Measurements from ENCODE around the gene ARHGAP23. TPM values are rescaled to one million over a fixed set of nuclear protein-coding genes. Genes with fewer than 3 reads are reported as not detected.
"Not testable (repeated sequence)": the region's sequence is repeated elsewhere in the genome, so short reads cannot be mapped to it uniquely, and the experiment has no call there.

Gene ARHGAP23
- total RNA-seq, 1 donor from 2014 or later, result 157 TPM

- H3K27ac Mint-ChIP-seq (ENCODE audit: unreplicated experiment), result peak overlapping the region; percentile 32
- no peak for DNase-seq (ENCODE audit: low spot score)
- no peaks in the 10 kb centered on the region for H3K9me3 Mint-ChIP-seq (ENCODE audit: low read depth)
- no peaks in the 10 kb centered on the region for H3K27me3 Mint-ChIP-seq (ENCODE audit: low read depth)
- TF ChIP-seq CTCF (IDR thresholded peaks at IDR 0.05), result no peak
- peaks cover 2% of the 10 kb centered on the region for H3K36me3 Mint-ChIP-seq (ENCODE audit: low read depth)
- peaks cover 64% of the 10 kb centered on the region for H3K4me1 Mint-ChIP-seq (ENCODE audit: low read depth)
- no peak overlapping the region for H3K4me3 Mint-ChIP-seq (ENCODE audit: unreplicated experiment)
Measured at GRCh38 chr17:38431346-38432145, 3.3 kb downstream of the ARHGAP23 start.

- DNase-seq (ENCODE audit: low spot score), result no peak
- H3K36me3 Mint-ChIP-seq (ENCODE audit: low read depth), result peaks cover 5% of the 10 kb centered on the region
- no peak for TF ChIP-seq CTCF (IDR thresholded peaks at IDR 0.05)
- H3K4me1 Mint-ChIP-seq (ENCODE audit: low read depth), result peaks cover 55% of the 10 kb centered on the region
- H3K27me3 Mint-ChIP-seq (ENCODE audit: low read depth), result no peaks in the 10 kb centered on the region
- no peaks in the 10 kb centered on the region for H3K9me3 Mint-ChIP-seq (ENCODE audit: low read depth)
- H3K27ac Mint-ChIP-seq (ENCODE audit: unreplicated experiment), result peak overlapping the region; percentile 57
- no peak overlapping the region for H3K4me3 Mint-ChIP-seq (ENCODE audit: unreplicated experiment)
Measured at GRCh38 chr17:38434178-38434665, 6.0 kb downstream of the ARHGAP23 start.

GRCh38 chr17:38435795-38436194 is 7.5 kb downstream of the ARHGAP23 start:
- Mint-ChIP-seq H3K27me3 (ENCODE audit: low read depth) (no peaks in the 10 kb centered on the region), H3K9me3 (ENCODE audit: low read depth) (no peaks in the 10 kb centered on the region), H3K36me3 (ENCODE audit: low read depth) (peaks cover 6% of the 10 kb centered on the region), H3K4me3 (ENCODE audit: unreplicated experiment) (no peak overlapping the region), H3K27ac (ENCODE audit: unreplicated experiment) (no peak overlapping the region), H3K4me1 (ENCODE audit: low read depth) (peaks cover 42% of the 10 kb centered on the region)
- no peak for TF ChIP-seq CTCF (IDR thresholded peaks at IDR 0.05)
- DNase-seq (ENCODE audit: low spot score), result no peak

- Mint-ChIP-seq H3K36me3 (ENCODE audit: low read depth) (peaks cover 6% of the 10 kb centered on the region), H3K4me3 (ENCODE audit: unreplicated experiment) (no peak overlapping the region), H3K27me3 (ENCODE audit: low read depth) (no peaks in the 10 kb centered on the region), H3K4me1 (ENCODE audit: low read depth) (peaks cover 43% of the 10 kb centered on the region), H3K9me3 (ENCODE audit: low read depth) (no peaks in the 10 kb centered on the region), H3K27ac (ENCODE audit: unreplicated experiment) (no peak overlapping the region)
- TF ChIP-seq CTCF (IDR thresholded peaks at IDR 0.05), result no peak
- DNase-seq (ENCODE audit: low spot score), result no peak
Measured at GRCh38 chr17:38436386-38436785, 8.1 kb downstream of the ARHGAP23 start.

- H3K27me3 Mint-ChIP-seq (ENCODE audit: low read depth); H3K4me3 Mint-ChIP-seq (ENCODE audit: unreplicated experiment); H3K27ac Mint-ChIP-seq (ENCODE audit: unreplicated experiment); H3K36me3 Mint-ChIP-seq (ENCODE audit: low read depth); H3K9me3 Mint-ChIP-seq (ENCODE audit: low read depth); DNase-seq (ENCODE audit: low spot score): not testable (repeated sequence)
- H3K4me1 Mint-ChIP-seq (ENCODE audit: low read depth), result peaks cover 47% of the 10 kb centered on the region
Measured at GRCh38 chr17:38437313-38437712, 9.0 kb downstream of the ARHGAP23 start.

GRCh38 chr17:38439436-38439835 is 11.2 kb downstream of the ARHGAP23 start:
- no peaks in the 10 kb centered on the region for H3K9me3 Mint-ChIP-seq (ENCODE audit: low read depth)
- peaks cover 56% of the 10 kb centered on the region for H3K4me1 Mint-ChIP-seq (ENCODE audit: low read depth)
- no peak overlapping the region for H3K4me3 Mint-ChIP-seq (ENCODE audit: unreplicated experiment)
- H3K27ac Mint-ChIP-seq (ENCODE audit: unreplicated experiment), result no peak overlapping the region
- no peak for DNase-seq (ENCODE audit: low spot score)
- H3K36me3 Mint-ChIP-seq (ENCODE audit: low read depth), result peaks cover 6% of the 10 kb centered on the region
- no peak for TF ChIP-seq CTCF (IDR thresholded peaks at IDR 0.05)
- H3K27me3 Mint-ChIP-seq (ENCODE audit: low read depth), result no peaks in the 10 kb centered on the region

Data from chondrocyte (in vitro differentiated cells).